GM18858 (cell line): ENCODE measurements around the gene FGD6.
A peak's percentile ranks its signal among the peaks of the same experiment; 100 is the strongest.
"Not testable (repeated sequence)": the region's sequence is repeated elsewhere in the genome, so short reads cannot be mapped to it uniquely, and the experiment has no call there.

Experiments used
- ATAC-seq: cut with Tn5 transposase; IDR thresholded peaks from one replicate; pipeline ENCODE4 v1.9.1; 2021; ENCODE audit not compliant: unreplicated experiment

FGD6 gene

GRCh38 chr12:95095866-95096265 lies 121.4 kb downstream of the FGD6 start:
- not testable (repeated sequence) for ATAC-seq

GRCh38 chr12:95089462-95089861 lies 127.8 kb downstream of the FGD6 start:
- no peak for ATAC-seq

GRCh38 chr12:95088379-95088778 lies 128.9 kb downstream of the FGD6 start:
- peak; percentile 73 for ATAC-seq

GRCh38 chr12:95085612-95086011 lies 131.7 kb downstream of the FGD6 start:
- no peak for ATAC-seq

GRCh38 chr12:95083938-95084337 lies 133.3 kb downstream of the FGD6 start:
- ATAC-seq = no peak

- no peak for ATAC-seq
Measured at GRCh38 chr12:95083471-95083870, 133.8 kb downstream of the FGD6 start.

- ATAC-seq = no peak
Measured at GRCh38 chr12:95077341-95077740, 139.9 kb downstream of the FGD6 start.

- no peak for ATAC-seq
Measured at GRCh38 chr12:95074766-95075165, 142.5 kb downstream of the FGD6 start.

GRCh38 chr12:95073698-95074520 lies 143.4 kb downstream of the FGD6 start:
- ATAC-seq = no peak

GRCh38 chr12:95072900-95073697 lies 144.2 kb downstream of the FGD6 start, which contains the start of gene NR2C1:
NR2C1 (minus strand) TSS chr12:95073618; CDS start chr12:95067384, 6,234 bp downstream.
- ATAC-seq = peak; percentile 83

- no peak for ATAC-seq
Measured at GRCh38 chr12:95070378-95070777, 146.9 kb downstream of the FGD6 start.

GRCh38 chr12:95066091-95066855 lies 151.0 kb downstream of the FGD6 start:
- no peak for ATAC-seq

GRCh38 chr12:95060951-95061350 lies 156.3 kb downstream of the FGD6 start:
- no peak for ATAC-seq

GRCh38 chr12:95059984-95060383 lies 157.3 kb downstream of the FGD6 start:
- ATAC-seq = no peak

GRCh38 chr12:95057424-95057823 lies 159.8 kb downstream of the FGD6 start:
- ATAC-seq = no peak

- ATAC-seq = no peak
Measured at GRCh38 chr12:95055057-95055456, 162.2 kb downstream of the FGD6 start.

GRCh38 chr12:95054206-95054605 lies 163.1 kb downstream of the FGD6 start:
- no peak for ATAC-seq

- no peak for ATAC-seq
Measured at GRCh38 chr12:95051241-95051640, 166.0 kb downstream of the FGD6 start.

- no peak for ATAC-seq
Measured at GRCh38 chr12:95037906-95038305, 179.4 kb downstream of the FGD6 start.

GRCh38 chr12:95034750-95035149 lies 182.5 kb downstream of the FGD6 start:
- ATAC-seq = no peak
